T-helper 1 cell treated with Interleukin-12 subunit alpha and Interleukin-12 subunit beta and Interleukin-4 antibody, amounts not matched to agents 30 μg/mL and 1 μg/mL, for 36 hours (primary cell): Measurements from ENCODE around the gene NARS2.
A peak's percentile ranks its signal among the peaks of the same experiment; 100 is the strongest.

Experiments used
- H3K27ac Mint-ChIP-seq: one replicate; pipeline ENCODE4 v1.8.0; 2021; ENCODE audit warnings: mild to moderate bottlenecking, mixed read lengths
- H3K27me3 Mint-ChIP-seq: one replicate; pipeline ENCODE4 v1.8.0; 2021; ENCODE audit warnings: low read depth, mixed read lengths
- H3K36me3 Mint-ChIP-seq: one replicate; pipeline ENCODE4 v1.8.0; 2021; ENCODE audit warnings: low read depth, mixed read lengths
- H3K4me1 Mint-ChIP-seq: one replicate; pipeline ENCODE4 v1.8.0; 2021; ENCODE audit warnings: low read depth, mixed read lengths
- H3K4me3 Mint-ChIP-seq: one replicate; pipeline ENCODE4 v1.8.0; 2021; ENCODE audit warnings: mild to moderate bottlenecking, moderate library complexity, mixed read lengths
- H3K9me3 Mint-ChIP-seq: one replicate; pipeline ENCODE4 v1.8.0; 2021; ENCODE audit warnings: mixed read lengths

NARS2 gene

DNA sequence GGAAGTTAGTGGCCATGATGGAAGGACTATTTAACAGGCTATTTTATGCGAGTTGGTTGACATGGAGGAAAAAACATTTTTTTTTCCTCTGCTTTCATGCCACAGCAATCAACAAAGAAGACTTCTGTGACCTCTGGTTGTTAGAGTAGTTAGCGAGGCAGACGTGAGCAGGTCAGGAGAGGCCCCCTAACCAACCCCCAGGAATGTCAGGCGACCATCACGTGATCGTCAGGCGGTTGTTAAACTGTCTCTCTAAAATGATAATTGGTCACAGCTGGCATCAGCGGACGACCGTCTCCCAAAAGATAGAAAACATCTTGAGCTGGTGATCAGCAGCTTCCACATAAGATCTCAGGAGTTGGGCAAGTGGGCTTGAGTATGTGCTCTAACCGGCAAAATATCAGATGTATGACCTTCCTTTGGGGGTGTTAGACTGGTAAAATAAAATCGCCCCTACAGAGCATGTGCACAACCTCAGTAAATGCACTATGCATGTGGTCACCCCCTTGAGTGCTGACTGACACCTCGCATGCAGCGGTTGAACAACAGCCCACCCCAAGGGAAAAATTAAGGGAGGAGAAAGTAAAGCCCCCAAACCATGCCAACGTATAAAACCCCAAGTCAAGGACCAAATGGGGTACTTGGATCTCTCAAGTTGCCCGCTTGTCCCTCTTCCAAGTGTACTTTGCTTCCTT is 20.9 kb upstream of the NARS2 start:
- Mint-ChIP-seq H3K4me1 (no peaks in the 10 kb centered on the region), H3K36me3 (no peaks in the 10 kb centered on the region), H3K27me3 (peaks cover 35% of the 10 kb centered on the region), H3K27ac (no peak overlapping the region), H3K9me3 (no peaks in the 10 kb centered on the region), H3K4me3 (no peak overlapping the region)

DNA sequence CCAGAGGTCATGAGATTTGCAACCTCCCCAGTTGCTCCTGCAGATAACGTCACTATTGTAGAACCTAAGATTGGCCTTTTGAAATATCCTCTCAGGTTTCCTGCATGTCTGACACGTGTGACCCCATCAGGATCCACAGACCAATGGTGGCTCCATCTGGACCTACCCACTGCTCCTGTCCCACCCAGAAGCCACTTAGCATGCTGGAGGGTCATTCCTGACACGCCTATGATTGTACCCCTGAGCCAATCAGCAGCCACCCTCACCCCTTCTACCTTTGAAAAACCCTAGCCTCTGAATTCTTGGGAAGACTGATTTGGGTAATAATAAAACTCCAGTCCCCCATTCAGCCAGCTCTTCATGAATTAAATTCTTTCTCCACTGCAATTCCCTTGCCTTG is 20.1 kb upstream of the NARS2 start:
- H3K9me3 Mint-ChIP-seq = no peaks in the 10 kb centered on the region

DNA sequence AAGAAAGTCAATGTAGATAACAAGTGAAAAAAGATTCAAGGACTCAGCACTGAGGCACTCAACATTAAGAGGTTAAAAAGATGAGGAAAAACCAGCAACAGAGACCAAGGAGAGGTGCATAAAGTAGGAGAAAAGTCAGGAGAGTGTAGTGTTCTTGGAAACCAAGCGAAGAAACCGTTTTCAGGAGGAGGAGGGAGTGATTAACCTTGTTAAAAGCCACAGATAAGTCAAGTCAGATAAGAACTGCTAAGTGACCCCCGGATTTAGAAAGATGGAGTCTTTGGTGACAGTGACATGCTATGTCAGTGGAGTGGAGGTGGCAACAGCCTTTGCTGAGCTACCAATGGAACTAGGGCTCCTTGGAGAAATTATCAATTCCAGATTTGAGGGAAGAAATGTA is 13.9 kb upstream of the NARS2 start:
- Mint-ChIP-seq H3K9me3 (peaks cover 12% of the 10 kb centered on the region), H3K4me3 (no peak overlapping the region), H3K36me3 (peaks cover 8% of the 10 kb centered on the region), H3K27ac (no peak overlapping the region), H3K27me3 (peaks cover 32% of the 10 kb centered on the region), H3K4me1 (no peaks in the 10 kb centered on the region)

More for the DNA sequence above, 20.1 kb upstream of the NARS2 start:
- H3K36me3 Mint-ChIP-seq = no peaks in the 10 kb centered on the region
- H3K27me3 Mint-ChIP-seq = peaks cover 32% of the 10 kb centered on the region
- no peak overlapping the region for H3K4me3 Mint-ChIP-seq
- no peak overlapping the region for H3K27ac Mint-ChIP-seq
- H3K4me1 Mint-ChIP-seq = no peaks in the 10 kb centered on the region

DNA sequence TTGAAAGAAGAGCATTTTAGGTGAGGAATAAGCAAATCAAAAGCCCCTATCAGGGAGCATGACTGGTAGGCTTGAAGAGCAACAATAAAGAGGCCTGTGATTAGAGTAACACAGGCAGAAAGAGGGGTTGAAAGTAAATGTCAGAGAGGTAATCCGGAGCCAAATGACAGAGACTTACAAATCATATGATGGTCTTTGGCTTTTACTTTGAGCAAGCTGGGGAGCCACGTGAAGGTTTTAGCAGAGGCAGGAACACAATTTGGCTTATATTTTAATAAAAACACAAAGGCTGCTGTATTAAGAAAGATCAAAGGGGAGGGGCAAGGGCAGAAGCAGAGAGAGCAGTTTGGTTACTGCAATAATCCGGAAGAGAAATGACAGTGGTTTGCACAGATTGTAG is 12.8 kb upstream of the NARS2 start:
- H3K4me1 Mint-ChIP-seq = no peaks in the 10 kb centered on the region
- peaks cover 32% of the 10 kb centered on the region for H3K27me3 Mint-ChIP-seq
- H3K36me3 Mint-ChIP-seq = peaks cover 8% of the 10 kb centered on the region
- peaks cover 18% of the 10 kb centered on the region for H3K9me3 Mint-ChIP-seq
- H3K4me3 Mint-ChIP-seq = no peak overlapping the region
- no peak overlapping the region for H3K27ac Mint-ChIP-seq

DNA sequence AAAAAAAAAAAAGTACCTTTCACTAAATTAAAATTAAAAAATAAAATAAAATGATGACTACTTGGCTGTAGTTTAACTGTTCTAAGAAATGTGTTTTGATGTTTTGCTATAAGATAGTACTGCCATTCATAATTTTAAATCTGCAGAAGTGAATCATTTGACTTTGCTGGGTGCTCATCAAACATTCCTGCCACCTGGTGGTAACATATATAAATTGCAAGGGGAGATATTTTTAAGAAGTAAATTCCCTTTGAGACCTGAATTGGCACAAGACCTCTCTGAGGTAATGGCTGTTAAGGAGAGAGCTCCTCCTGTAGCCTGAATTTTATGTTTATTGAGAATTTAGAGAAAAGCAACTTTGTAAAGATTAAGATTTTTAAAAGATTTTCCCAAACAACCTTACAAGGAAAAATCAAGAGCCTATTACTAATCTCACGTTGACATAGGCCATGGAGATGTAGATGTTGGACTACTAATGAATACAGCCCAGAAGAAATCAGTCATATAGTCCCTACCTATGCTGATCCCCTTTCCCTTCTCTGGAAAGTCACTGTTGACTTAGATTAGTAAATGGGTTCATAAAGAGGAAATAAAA is 11.9 kb upstream of the NARS2 start:
- H3K27me3 Mint-ChIP-seq = peaks cover 32% of the 10 kb centered on the region
- H3K4me1 Mint-ChIP-seq = no peaks in the 10 kb centered on the region
- H3K27ac Mint-ChIP-seq = no peak overlapping the region
- H3K4me3 Mint-ChIP-seq = no peak overlapping the region
- H3K9me3 Mint-ChIP-seq = peaks cover 22% of the 10 kb centered on the region
- H3K36me3 Mint-ChIP-seq = peaks cover 8% of the 10 kb centered on the region

DNA sequence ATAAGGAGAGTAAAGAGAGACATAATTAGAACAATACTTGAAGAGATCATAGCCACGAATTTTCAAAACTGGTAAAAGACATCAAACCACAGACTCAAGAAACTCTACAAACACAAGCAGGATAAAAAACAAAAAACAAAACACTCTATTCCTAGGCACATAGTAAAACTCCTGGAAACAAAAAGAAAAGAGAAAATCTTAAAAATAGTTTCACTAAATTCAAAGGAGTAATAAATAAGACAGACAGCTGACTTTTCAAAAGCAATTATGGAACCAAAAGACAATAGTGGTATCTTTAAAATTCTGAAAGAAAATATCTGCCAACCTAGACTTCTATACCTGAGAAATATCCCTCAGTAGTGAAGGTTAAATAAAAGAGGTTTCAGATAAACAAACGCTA is 9.2 kb upstream of the NARS2 start:
- Mint-ChIP-seq H3K4me3 (no peak overlapping the region), H3K4me1 (no peaks in the 10 kb centered on the region), H3K27ac (no peak overlapping the region), H3K9me3 (peaks cover 23% of the 10 kb centered on the region), H3K27me3 (peaks cover 17% of the 10 kb centered on the region), H3K36me3 (peaks cover 8% of the 10 kb centered on the region)

DNA sequence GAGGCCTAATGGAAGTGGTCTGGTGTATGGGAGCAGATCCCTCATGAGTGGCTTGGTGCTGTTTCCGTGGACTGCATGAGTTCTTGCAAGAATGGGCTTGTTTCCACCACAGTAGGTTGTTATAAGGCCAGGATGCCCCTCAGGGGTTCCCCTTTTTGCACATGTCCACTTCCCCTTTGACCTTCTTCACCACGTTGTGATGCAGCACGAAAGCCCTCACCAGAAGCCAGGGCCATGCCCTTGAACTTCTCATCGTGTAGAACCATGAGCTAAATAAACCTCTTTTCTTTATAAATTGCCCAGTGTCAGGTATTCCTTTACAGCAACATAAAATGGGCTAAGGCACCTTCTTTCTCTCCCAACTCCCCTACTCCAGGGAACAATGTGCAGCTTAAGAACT is 2.8 kb upstream of the NARS2 start:
- Mint-ChIP-seq H3K27ac (no peak overlapping the region), H3K9me3 (peaks cover 4% of the 10 kb centered on the region), H3K27me3 (no peaks in the 10 kb centered on the region), H3K4me1 (peaks cover 18% of the 10 kb centered on the region), H3K4me3 (peak overlapping the region; percentile 7), H3K36me3 (no peaks in the 10 kb centered on the region)

DNA sequence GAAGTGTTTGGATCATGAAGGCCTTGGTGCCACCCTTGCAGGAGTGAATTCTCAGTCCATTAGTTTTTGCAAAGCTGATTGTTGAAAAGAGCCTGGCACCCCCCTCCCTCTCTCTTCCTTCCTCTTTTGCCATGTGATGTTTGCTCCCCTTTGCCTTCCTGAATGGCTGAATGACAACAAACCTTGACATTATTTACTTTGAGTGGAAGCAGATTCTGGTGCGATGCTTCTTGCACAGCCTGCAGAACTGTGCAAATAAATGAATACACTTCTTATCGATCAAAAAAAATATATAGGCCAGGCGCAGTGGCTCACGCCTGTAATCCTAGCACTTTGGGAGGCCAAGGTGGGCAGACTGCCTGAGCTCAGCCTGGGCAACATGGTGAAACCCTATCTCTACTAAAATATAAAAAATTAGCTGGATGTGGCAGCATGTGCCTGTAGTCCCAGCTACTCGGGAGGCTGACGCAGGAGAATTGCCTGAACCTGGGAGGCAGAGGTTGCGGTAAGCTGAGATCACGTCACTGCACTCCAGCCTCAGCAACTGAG is 2.0 kb upstream of the NARS2 start:
- no peak overlapping the region for H3K27ac Mint-ChIP-seq
- no peaks in the 10 kb centered on the region for H3K36me3 Mint-ChIP-seq
- peak overlapping the region; percentile 17 for H3K4me3 Mint-ChIP-seq
- H3K4me1 Mint-ChIP-seq = peaks cover 23% of the 10 kb centered on the region
- no peaks in the 10 kb centered on the region for H3K27me3 Mint-ChIP-seq
- H3K9me3 Mint-ChIP-seq = peaks cover 1% of the 10 kb centered on the region

DNA sequence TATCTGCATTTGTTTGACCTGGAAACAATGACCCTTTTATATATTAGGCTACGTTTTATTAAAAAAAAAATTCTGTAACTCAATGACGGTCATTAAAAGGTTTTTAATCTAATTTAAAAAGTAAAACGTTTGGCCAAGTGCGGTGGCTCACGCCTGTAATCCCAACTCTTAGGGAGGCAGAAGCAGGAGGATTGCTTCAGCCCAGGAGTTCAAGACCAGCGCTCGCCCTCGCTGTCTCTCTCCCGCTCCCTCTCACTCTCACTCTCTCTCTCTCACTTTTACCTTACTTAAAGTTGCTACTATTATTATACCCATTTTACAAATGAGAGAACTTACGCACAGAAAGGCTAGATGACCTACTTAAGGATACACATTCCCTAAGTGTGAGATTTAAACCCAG is 814 bp upstream of the NARS2 start:
- Mint-ChIP-seq H3K4me1 (peaks cover 28% of the 10 kb centered on the region), H3K36me3 (peaks cover 6% of the 10 kb centered on the region), H3K27ac (no peak overlapping the region), H3K4me3 (peak overlapping the region; percentile 93), H3K27me3 (no peaks in the 10 kb centered on the region), H3K9me3 (no peaks in the 10 kb centered on the region)

DNA sequence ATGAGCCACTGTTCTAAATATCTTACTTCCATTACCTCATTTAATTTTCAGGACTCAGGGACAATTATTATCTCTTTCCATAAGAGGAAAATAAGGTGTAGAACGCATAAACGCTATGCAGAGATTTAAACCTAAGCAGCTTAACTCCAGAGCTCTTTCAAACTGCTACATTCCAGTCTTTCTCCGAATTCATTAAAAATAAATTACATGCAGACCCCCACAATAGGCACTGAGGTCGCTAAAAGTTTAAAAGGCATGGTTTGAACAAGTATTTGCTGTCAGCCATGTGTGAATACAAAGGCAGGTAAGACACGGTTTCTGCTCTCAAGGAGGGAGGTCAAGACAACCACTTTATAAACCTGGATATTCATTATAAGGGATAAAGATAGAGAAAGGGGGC is 983 bp downstream of the NARS2 start:
- Mint-ChIP-seq H3K36me3 (peaks cover 10% of the 10 kb centered on the region), H3K4me3 (peak overlapping the region; percentile 93), H3K27ac (peak overlapping the region; percentile 89), H3K9me3 (no peaks in the 10 kb centered on the region), H3K27me3 (no peaks in the 10 kb centered on the region), H3K4me1 (peaks cover 30% of the 10 kb centered on the region)

DNA sequence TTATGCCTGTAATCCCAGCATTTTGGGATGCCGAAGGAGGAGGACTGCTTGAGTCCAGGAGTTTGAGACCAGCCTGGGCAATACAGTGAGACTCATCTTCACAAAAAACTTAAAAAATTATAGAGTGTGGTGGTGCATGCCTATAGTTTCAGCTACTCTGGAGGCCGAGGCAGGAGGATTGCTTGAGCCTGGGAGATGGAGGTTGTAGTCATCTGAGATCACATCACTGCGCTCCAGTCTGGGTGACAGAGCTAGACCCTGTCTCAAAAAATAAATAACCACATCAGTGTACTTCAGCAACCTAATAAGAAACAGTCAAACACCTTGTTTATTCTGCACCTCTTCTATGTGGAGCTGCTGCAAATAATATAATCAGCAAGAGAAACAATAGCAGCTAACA is 1.4 kb downstream of the NARS2 start:
- no peak overlapping the region for H3K27ac Mint-ChIP-seq
- peaks cover 30% of the 10 kb centered on the region for H3K4me1 Mint-ChIP-seq
- H3K27me3 Mint-ChIP-seq = no peaks in the 10 kb centered on the region
- H3K36me3 Mint-ChIP-seq = peaks cover 11% of the 10 kb centered on the region
- H3K4me3 Mint-ChIP-seq = peak overlapping the region; percentile 93
- no peaks in the 10 kb centered on the region for H3K9me3 Mint-ChIP-seq

DNA sequence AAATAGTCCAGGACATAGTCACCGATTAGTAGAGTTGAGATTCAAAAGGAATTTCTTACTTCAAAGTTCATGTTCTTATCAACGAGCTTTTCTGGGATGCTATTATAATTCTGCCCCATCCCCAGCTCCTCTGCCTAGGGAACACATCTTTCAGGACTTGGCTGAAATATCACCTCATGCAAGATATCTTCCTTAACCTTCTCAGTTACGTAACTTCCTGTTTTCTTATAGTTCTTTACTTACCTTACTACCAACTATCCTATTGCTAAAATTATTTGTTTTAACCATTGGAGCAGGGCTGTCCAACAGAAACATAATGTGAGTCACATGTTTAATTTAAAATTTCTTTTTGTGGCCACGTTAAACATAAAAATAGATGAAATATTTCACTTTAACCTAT is 2.3 kb downstream of the NARS2 start:
- Mint-ChIP-seq H3K9me3 (no peaks in the 10 kb centered on the region), H3K36me3 (peaks cover 13% of the 10 kb centered on the region), H3K27me3 (no peaks in the 10 kb centered on the region), H3K27ac (no peak overlapping the region), H3K4me3 (no peak overlapping the region), H3K4me1 (peaks cover 30% of the 10 kb centered on the region)

DNA sequence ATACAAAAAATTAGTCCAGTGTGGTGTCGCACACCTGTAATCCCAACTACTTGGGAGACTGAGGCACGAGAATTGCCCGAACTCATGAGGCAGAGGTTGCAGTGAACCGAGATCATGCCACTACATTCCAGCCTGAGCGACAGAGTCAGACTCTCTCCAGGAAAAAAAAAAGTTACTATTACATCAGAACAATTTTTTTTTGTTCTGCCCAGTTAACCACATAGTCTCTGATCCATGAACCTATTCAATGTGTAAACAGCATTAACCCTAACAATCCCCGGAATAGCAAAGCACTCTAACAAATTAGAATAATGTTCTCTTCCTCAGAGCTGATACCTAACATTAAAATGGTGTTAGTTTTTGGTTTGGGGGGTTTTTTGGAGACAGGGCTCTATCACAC is 4.6 kb downstream of the NARS2 start:
- Mint-ChIP-seq H3K27me3 (no peaks in the 10 kb centered on the region), H3K27ac (no peak overlapping the region), H3K4me3 (no peak overlapping the region), H3K36me3 (peaks cover 27% of the 10 kb centered on the region), H3K9me3 (no peaks in the 10 kb centered on the region), H3K4me1 (peaks cover 36% of the 10 kb centered on the region)

DNA sequence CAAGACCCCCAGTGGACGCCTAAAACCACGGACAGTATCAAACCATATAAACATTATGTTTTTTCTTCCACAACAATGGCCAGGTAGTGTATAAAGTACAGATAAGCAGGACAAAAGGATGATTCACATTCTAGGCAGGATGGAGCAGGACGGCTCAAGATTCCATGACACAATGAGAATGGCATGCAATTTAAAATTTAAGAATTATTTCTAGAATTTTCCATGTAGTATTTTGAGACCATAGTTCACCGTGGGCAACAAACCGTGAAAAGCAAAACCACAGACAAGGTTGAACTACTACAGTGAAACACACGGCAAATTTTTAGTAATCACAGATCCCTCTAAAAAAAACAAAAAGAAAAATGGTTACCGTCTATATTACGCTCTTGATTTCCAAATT is 7.5 kb downstream of the NARS2 start:
- H3K4me3 Mint-ChIP-seq = no peak overlapping the region
- peaks cover 29% of the 10 kb centered on the region for H3K36me3 Mint-ChIP-seq
- peaks cover 35% of the 10 kb centered on the region for H3K4me1 Mint-ChIP-seq
- H3K27me3 Mint-ChIP-seq = no peaks in the 10 kb centered on the region
- no peaks in the 10 kb centered on the region for H3K9me3 Mint-ChIP-seq
- H3K27ac Mint-ChIP-seq = no peak overlapping the region
